T47D (cell line): ENCODE results near the gene PEX11A.

Experiments used
- DNase-seq, 2 experiments: peaks; one replicate each; pipeline versions ENCODE4 v3.0.0 to v3.0.0-alpha.2; 2011 to 2012; ENCODE audit warnings: low read depth in 1 of 2, low spot score in 1 of 2
- JUND ChIP-seq: IDR thresholded peaks from 2 replicates; pipeline ENCODE4 v1.6.1; 2012; ENCODE audit warnings: low read depth
- in situ Hi-C: cut with HindIII; loops from 2 replicates; pipeline ENCODE4 v1.10.0; 2016; ENCODE audit warnings: low sequenced_read_pairs, low pct_unique_long_range_greater_than_20kb

The PEX11A gene

GRCh38 chr15:89648106-89649012, 42.2 kb downstream of the PEX11A start:
- in situ Hi-C loops = no loop called here
- TF ChIP-seq JUND = no peak
- no peak for DNase-seq

- TF ChIP-seq JUND = no peak
- in situ Hi-C loops = no loop called here
- peak; percentile 72 to 98 for DNase-seq
Observed at GRCh38 chr15:89647191-89647851, 43.2 kb downstream of the PEX11A start.

GRCh38 chr15:89646416-89647141, 44.0 kb downstream of the PEX11A start:
- TF ChIP-seq JUND = no peak
- in situ Hi-C loops = no loop called here
- DNase-seq = no peak

GRCh38 chr15:89645680-89646079, 44.9 kb downstream of the PEX11A start:
- no peak for DNase-seq
- in situ Hi-C loops = no loop called here
- TF ChIP-seq JUND = no peak

- TF ChIP-seq JUND = no peak
- in situ Hi-C loops = no loop called here
- no peak for DNase-seq
Observed at GRCh38 chr15:89642106-89642505, 48.4 kb downstream of the PEX11A start.

GRCh38 chr15:89641053-89641452, 49.5 kb downstream of the PEX11A start:
- TF ChIP-seq JUND = no peak
- in situ Hi-C loops = no loop called here
- DNase-seq = no peak

GRCh38 chr15:89640245-89640644, 50.3 kb downstream of the PEX11A start:
- in situ Hi-C loops = no loop called here
- DNase-seq = no peak
- no peak for TF ChIP-seq JUND

GRCh38 chr15:89633585-89633984, 57.0 kb downstream of the PEX11A start:
- in situ Hi-C loops = no loop called here
- TF ChIP-seq JUND = no peak
- DNase-seq = no peak

GRCh38 chr15:89632563-89633430, 57.8 kb downstream of the PEX11A start:
- DNase-seq = peak in 1 of 2 experiments; percentile 4
- in situ Hi-C loops = no loop called here
- TF ChIP-seq JUND = no peak

- in situ Hi-C loops = no loop called here
- TF ChIP-seq JUND = no peak
- no peak for DNase-seq
Observed at GRCh38 chr15:89631902-89632264, 58.7 kb downstream of the PEX11A start.
